DMS 273 (cell line): ENCODE data around the gene SYNPR.
"Not testable (repeated sequence)": the region's sequence is repeated elsewhere in the genome, so short reads cannot be mapped to it uniquely, and the experiment has no call there.

Source experiments
- DNase-seq: peaks from one replicate; lab custom pipeline; 2025; ENCODE audit not compliant: unreplicated experiment; lab: John Stamatoyannopoulos, UW

SYNPR gene

DNA sequence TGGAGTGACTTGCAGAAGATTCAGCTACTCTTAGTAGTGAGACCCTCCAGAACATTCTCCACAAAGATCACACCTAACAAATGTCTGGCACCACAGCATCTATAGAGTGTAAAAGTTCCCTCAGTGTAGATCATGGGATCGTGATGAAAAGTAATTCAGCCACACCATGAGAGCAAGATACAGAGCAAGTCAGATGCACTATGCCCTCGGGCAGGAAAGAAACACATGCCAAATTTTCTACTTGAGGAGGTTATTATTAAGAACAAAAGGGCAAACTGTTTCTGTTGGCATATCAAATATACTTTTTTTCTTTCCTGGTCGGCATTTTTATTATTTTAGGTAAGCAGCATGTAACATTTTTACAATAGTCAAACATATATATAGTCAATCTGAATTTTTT lies 329.6 kb downstream of the SYNPR start:
- no peak for DNase-seq

DNA sequence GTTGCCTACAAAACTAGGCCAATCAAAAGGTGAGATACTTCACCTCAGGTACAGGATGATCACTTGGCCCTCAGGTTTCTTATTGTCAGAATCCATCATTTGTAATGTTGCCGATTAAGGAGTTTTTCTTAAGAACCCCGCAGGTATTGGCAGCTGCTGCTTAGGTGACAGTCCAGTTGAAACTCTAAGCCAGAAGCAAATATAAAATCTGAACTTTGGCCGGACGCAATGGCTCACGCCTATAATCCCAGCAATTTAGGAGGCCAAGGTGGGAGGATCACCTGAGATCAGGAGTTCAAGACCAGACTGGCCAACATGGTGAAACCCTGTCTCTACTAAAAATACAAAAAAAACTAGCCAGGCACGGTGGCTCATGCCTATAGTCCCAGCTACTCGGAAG lies 331.3 kb downstream of the SYNPR start:
- no peak for DNase-seq

DNA sequence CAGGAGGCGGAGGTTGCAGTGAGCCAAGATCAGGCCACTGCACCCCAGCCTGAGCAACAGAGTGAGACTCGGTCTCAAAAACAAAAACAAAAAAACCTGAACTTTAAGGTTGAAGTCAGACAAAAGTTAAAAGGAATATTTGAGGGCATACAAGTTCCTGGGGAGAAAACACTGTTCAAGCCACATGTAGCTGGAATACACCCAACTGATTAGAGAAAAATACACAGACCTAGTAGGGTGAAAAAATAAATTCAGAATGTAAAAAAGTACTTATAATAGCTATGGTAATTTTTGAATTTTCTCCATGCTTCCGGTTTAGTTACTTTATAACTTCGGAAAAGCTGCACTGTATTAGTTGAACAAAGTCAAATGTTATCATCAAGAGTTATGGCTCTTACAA lies 331.7 kb downstream of the SYNPR start:
- DNase-seq, result no peak

DNA sequence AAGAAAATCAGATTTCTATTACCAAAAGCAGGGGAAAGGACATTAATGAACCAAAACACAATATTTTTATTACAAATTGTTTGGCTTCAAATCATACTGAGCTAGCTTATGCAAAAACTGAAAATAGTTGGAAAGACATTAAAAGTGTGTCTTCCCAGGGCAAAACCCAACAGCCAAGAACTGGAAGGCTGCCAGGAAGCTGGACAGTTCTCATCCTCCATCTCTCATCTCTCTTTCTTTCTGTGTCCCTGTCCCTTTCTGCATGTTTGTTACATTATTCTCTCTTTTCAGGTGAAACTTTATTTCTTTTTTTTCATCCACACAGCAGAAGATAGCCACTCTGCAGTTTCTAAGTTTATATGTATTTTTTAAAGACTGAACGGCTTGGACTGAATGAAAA lies 333.3 kb downstream of the SYNPR start:
- DNase-seq, result no peak

DNA sequence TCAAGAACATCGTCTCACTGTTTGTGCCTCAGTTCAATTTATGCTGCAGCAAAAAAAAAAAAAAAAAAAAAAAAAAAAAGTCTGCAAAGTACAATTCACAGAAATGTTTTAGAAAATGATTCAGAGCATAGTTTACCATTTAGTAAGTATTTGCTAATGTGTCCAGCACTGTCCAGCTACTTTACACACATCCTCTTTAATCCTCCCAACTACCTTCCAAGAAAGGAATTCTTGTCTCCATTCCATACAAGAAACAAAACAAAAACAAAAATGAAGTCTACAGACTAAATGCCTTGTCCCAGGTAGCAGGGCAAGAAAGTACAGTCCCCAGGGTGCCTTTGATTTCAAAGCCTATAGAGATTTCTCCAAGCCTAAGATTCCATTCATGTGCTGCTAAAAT lies 335.5 kb downstream of the SYNPR start:
- DNase-seq, result no peak

DNA sequence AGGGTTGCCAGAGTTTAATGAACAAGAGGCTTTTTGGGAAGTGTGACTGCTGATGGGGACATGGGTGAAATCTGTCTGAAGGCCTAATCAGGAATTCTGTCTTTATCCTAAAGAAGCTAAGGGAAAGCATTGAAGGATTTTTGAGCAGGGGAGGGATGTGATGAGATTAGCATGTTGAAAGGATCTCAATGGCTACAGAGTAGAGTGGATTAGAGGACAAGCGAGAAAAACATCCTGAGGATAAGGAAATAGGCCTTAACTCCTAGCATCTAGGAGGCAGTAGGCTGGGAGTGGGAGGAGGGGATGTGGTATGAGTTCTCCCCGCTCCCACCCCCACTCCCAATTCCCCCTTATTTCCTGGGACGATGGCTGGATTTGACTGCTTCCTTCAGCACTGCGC lies 339.3 kb downstream of the SYNPR start:
- DNase-seq, result no peak

DNA sequence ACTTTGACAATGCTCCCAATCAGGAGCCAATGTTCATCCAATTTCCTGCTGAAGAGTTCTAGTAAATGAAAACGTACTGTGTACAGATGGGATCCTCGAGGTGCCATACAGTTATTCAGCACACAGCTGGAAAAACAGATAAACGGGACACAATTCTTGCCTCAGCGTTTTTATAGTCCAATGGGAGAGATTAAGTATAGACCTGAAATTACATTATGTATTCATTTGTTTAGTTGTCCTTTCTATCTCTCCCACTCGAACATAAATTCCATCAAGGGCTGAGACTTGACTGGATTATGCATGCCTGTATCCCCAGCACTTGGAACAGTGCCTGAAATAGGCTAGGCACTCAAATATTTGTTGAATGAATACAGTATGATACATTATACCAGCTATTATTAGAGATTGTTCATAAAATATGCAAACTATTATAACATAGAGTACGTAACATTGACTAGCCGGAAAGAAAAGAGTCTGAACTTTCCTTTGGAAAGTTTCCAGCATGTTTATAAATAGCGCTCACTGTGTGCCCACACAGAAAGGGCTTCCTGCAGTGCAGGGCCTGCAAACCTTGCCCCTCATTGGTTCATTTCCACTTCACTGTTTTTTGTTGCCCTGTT lies 346.9 kb downstream of the SYNPR start:
- DNase-seq, result peak; percentile 49

DNA sequence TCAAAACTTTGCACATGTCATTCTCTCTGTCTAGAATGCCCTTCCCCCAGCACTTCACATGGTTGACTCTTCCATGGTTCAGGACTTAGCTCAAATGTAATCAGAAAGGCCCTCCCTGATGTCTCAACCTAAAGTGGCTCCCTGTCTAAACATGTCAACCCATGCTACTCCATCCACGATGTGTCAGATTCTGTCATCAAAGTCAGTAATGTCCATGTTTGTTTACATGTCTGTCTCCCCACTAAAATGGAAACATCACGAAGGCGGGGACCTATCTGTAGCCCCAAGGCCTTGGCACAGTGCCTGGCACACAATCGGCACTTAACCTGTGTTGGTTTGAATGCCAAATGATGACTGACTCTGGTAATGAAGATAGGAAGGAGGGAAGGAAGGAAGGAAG lies 353.6 kb downstream of the SYNPR start:
- no peak for DNase-seq

DNA sequence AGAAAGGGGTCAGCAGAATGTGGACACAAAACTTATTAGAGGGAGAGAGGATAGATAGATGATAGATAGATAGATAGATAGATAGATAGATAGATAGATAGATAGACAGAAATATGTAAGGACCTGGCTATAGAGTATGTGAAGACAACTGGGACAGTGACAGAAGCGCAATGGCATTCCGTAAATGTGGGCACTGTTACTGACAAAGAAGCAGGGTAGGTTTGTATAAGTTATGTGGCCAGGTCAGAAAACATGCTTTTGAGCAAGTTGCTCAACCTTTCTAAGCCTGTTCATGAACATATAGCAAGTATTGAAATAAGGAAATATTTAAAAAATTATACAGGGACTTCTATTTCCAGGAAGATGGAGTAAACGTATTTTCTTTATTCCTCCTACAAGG lies 357.1 kb downstream of the SYNPR start:
- no peak for DNase-seq

DNA sequence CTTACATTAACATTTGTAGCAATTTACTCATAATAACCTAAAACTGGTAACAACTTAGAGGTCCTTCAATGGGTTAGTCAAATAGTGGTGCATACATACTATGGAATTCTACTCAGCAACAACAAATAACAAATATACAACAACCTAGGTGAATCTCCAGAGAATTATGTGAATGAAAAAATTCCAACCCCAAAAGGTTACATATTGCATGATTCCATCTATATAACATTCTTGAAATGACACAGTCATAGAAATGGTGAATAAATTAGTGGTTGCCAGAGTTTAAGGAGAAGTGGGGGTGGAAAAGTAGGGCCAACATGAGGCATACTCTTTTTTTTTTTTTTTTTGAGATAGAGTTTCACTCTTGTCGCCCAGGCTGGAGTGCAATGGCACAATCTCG lies 361.7 kb downstream of the SYNPR start:
- no peak for DNase-seq

DNA sequence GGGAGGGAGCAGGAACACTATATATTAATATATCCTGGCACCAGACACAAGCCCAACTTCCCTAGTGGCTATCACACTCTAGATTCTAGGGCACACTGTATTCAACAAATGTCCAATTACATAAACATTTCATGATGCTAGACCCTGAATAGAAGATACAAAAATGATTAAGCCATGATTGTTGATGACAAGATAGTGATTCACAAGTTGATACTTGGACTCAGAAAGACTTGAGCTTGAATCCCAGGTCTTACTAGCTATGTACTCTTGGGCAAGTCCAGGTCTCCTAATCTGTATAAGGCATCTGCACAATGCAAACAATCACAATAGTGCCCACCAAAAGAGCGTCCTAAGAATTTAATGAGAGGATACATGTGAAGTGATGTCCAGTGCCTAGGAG lies 364.4 kb downstream of the SYNPR start:
- no peak for DNase-seq

DNA sequence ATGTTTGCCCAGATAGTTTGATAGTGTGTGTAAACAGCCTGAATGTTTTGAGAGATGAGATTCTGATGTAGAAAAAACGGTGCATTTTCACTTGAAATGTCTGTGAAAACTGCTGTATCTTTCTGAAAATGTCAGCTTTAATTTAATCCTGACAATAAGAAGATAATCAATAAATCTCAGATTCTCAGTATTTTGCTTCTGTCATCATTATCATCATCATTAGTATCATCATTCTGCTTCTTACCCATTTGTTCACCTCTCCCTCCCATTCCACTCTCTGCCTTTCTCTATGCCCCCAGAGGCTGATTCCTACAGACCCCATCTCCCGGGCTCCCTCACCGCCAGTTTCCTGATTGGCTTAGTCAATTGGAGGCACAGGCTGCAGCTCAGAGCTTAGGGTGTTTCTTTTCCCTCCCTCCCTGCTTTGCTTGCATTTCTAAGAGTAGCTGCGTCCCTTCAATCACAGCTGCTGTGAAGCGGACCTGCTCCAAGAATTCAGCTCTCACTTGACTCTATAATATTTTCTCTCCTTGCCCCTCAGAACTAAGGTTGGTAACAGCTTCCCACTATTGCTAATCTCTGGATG lies 366.2 kb downstream of the SYNPR start:
- DNase-seq, result no peak

DNA sequence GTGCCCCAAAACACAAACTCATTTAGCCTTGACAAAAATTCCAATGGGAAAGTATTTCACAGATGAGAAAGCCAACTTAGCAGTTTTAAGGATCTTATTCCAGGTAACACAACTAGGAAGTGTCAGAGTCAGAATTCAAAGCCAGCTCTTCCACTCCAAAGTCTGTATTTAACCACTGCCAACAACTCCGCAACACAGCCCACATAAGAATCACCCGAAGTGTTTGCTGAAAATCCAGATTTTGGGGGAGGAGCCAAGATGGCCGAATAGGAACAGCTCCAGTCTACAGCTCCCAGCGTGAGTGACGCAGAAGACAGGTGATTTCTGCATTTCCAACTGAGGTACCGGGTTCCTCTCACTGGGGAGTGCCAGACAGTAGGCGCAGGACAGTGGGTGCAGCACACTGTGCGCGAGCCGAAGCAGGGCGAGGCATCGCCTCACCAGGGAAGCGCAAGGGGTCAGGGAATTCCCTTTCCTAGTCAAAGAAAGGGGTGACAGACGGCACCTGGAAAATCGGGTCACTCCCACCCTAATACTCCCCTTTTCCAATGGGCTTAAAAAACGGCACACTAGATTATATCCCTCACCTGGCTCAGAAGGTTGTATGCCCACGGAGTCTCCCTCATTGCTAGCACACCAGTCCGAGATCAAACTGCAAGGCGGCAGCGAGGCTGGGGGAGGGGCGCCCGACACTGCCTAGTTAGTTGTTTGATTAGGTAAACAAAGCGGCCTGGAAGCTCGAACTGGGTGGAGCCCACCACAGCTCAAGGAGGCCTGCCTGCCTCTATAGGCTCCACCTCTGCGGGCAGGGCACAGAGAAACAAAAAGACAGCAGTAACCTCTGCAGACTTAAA lies 367.0 kb downstream of the SYNPR start:
- DNase-seq, result not testable (repeated sequence)

DNA sequence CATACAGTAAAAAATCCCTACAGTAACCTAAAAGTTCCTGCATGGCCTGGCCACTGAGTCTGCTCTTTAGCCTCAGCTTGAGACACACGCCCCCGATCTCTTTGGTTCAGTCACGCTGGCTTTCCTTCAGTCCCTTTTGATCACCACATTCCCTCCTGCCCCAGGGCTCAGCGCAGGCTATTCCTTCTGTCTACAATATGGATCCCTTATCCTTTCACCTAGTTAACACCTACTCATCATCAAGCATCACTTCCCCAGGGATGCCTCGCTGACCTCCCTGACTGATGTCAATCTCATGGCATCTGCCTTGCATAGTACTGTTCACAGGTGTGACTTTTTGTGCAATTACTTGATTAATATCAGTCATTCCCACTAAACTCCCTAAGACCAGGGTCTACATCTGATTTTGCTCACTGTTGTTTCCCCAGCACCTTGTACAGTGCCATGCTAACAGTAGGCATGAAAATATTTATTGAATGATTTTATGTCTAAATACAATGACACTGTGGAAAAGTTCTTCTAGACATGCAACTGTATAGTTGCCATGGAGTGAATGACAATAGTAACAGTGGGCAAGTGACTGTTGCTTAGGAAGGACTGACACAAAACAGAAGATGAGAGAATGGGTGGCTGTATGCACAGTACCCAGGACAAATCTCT lies 374.1 kb downstream of the SYNPR start, which contains the start of gene SNTN:
SNTN (plus strand) TSS at position 610 of the 660 bp plus-strand sequence; CDS start at position 623, 13 bp downstream.
- no peak for DNase-seq

DNA sequence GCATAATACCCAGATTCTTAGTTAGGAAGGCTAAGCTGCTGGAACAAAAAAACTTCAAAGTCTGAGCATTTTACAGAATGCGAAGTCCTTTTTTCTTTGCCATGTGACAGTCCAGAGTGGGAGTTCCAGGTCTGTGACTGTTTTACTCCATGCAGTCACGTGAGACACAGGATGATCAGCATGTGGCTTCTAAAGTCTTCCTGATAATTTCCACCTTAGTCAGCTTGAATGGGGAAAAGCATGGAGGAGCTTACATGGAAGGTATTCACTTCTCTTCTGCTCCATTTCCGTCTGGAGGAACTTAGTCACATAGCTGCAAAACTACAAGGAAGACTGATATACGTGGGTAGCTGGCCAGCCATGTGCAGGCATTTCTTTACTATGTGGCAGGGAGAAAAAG lies 376.1 kb downstream of the SYNPR start:
- DNase-seq, result no peak

DNA sequence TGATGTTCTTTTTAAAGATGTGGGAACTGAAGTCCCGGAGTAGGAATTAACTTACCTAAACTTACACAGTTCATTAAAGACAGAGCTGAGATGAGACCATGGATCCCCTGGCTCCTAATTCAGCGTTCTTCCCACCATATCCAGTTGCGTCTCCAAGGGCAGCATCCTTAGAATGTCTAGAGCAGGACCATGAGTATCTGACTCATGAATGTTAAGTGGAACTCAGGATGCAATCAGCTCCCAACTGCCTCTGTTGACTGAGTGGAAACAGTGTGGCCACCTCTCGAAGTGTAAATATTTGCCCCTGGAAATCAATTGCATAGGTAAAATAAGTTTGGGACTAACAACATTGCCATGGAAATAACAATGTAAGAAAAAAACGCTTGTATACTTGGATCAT lies 376.8 kb downstream of the SYNPR start:
- no peak for DNase-seq

DNA sequence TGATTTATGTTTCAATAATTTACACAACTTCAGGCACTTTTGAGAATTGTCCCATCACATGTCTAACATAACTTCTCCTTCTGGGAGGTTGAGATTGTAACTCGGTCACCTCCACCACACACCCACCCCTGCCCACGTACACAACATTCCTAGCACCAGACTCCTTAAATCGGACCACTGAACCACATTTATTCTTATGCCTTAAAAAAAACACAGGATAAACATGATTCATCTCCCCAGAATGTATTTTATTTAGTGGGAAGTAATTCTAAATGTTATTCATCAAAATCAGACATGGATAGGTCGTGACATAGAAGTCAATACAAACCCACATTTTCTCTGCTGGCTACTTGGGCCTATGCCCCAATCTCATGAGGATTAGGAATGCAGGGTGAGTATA lies 377.4 kb downstream of the SYNPR start:
- DNase-seq, result no peak

DNA sequence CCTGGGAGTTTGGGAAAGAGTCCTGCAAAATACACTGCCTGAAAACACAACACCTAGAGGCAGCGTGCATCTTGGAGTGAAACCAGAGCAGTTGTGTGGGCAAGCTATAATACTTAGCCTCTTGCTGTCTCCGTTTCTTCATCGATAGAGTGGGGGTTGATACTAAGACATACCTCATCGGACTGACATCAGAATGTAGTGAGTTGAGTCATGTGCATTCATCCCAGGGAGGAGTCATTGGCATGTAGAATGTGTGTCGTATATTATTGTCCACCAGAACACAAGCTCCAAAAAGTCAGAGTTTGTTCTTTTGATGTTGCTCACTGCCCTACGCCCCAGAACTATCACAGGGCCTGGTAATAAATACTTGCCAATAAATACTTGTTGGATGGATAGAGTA lies 378.7 kb downstream of the SYNPR start:
- no peak for DNase-seq

DNA sequence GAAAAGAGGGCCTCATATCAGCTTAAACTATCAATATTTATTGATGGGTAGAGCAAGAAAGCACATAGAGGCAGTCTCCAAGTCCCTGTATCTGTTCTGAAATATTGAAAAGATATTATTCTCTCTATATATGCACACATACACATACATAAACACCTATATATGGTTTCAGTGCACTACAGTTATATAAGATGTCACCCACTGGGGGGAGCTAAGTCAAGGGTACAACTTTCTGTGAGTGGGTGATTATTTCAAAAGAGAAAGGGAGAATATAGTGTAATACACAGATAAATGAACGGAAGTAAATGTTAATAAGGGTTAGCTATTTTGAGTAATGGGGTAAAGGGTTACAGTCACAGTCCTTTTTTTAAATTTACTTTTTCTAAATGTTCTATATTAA lies 383.1 kb downstream of the SYNPR start:
- DNase-seq, result peak; percentile 13

DNA sequence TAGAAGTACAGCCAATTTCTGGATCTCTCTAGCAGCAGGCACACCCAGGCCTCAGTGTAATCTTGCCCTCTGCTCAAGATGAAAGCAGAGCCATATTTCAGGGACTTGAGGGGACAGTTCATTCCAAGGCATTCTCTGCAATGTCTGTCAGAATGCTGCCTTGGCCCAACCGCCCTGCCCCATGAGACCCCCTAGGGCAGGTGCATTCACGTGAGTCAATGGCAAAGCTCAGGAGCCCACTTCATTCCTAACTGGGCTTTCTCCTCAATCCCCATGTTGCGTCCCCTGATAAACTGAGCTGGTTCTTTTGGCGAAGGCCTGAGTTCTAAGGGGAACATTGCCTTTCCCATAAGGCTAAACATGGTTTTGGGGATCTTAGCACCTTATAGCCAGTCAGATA lies 383.9 kb downstream of the SYNPR start:
- DNase-seq, result no peak

DNA sequence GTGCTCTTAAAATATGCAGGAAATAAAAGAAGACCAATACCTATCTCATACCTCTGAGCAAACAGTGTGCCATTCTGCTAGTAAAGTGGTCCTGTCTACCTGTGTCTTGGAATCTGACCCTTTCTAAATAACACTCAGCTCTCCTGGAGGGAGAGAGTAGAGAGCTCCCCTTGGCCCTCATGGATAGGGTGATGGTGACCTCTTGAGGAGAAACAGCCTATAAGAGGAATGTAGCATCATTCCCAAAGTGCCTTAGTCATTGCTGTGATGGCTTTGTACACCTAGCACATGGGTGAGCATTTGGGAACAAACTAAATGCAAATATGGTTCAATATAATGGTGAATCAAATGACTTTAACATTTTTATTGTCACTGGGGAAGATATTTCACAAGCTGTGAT lies 384.4 kb downstream of the SYNPR start:
- DNase-seq, result peak; percentile 51
